CD4-positive, alpha-beta T cell treated with Interleukin-6 at 100 ng/mL for 8 hours (primary cell): ENCODE results near the gene SERBP1.

ENCODE experiments used
- DNase-seq: peaks from one replicate; pipeline ENCODE4 v3.0.0-alpha.2; 2020; ENCODE audit warnings: mixed read lengths, low spot score

Gene SERBP1

DNA sequence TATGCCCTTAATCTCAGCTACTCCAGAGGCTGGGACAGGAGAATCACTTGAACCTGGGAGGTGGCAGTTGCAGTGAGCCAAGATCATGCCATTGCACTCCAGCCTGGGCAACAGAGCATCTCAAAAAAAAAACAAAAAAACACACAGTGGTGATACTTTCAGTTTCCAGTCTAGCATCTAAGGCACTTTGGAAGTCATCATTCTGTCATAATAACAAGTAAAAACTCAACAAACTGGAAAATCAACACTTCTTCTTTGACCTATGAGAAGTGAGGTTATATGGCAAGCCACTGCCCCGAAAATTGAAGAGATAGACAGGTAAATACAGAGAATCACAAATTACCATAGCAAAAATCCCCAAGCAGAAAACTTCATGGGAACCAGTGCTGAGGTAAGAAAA, 70.6 kb downstream of the SERBP1 start:
- DNase-seq = no peak
